ENCODE data around the gene C10orf62. TPM values are rescaled to one million over a fixed set of nuclear protein-coding genes. Genes with fewer than 3 reads are reported as not detected.

The C10orf62 gene
- total and polyA plus RNA-seq, 7 experiments from 2014 or later: not detected

DNA sequence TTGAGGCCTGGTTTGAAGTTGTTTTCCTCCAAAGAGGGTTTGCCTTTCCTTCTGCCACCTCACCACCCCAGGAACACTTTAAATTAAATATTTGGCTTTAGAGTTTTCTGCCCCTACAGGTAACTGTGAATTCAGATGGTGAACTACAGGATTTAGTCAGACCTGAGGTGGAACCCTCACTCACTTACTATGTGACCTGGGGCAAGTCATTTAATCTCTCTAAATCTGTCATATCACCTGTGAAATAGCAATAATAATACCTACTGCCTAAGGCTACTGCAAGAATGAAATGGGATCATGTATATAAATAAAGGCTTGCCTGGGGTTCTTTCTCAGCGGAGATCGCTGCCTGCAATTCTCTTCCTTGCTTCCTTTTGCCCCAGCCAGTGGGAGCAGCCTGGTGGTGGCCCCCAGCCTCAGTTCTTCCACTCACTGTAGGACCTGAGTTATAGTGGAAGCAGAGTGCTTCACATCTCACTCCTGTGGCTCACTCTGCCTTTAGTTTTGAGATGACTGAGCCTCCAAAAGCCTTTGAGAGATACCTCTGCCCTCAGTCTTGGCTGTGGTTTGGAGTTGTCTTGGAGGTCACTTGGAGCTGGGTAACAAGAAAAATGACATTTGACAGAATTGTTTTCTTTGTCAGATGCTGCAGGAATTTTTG is 23.1 kb upstream of the C10orf62 start:
- no peak overlapping the region for H3K4me3 ChIP-seq (ENCODE audit: low read length)
- no peaks in the 10 kb centered on the region for H3K9me3 Mint-ChIP-seq
- ATAC-seq: no peak
- intact Hi-C loops (cut with micrococcal nuclease): no loop called here
- ChIA-PET POLR2A (no interaction called here), CTCF (no interaction called here)
- H3K4me1 ChIP-seq (ENCODE audit: control insufficient read depth in 2 of 2, insufficient read depth in 2 of 2, low read length in 2 of 2): no peaks in the 10 kb centered on the region
- no peaks in the 10 kb centered on the region for H3K4me1 Mint-ChIP-seq
- no peaks in the 10 kb centered on the region for H3K27me3 ChIP-seq (ENCODE audit: control insufficient read depth in 2 of 2, insufficient read depth in 2 of 2, low read length in 2 of 2)
- peaks cover 0 to 5% (median 0%) of the 10 kb centered on the region in 5 donors for H3K36me3 Mint-ChIP-seq
- no peak overlapping the region for H3K27ac ChIP-seq (ENCODE audit: low read depth, low read length)
- H3K27ac Mint-ChIP-seq: no peak overlapping the region
- DNase-seq: no peak
- no peak overlapping the region for H3K4me3 Mint-ChIP-seq
- H3K9me3 ChIP-seq (ENCODE audit: control insufficient read depth in 2 of 3, low read length in 3 of 3): no peaks in the 10 kb centered on the region
- H3K27me3 Mint-ChIP-seq: no peaks in the 10 kb centered on the region
- H3K36me3 ChIP-seq (ENCODE audit: control insufficient read depth in 2 of 3, insufficient read depth in 3 of 3, low read length in 3 of 3): peaks cover 0 to 4% (median 0%) of the 10 kb centered on the region in 3 experiments

GRCh38 chr10:97567891-97568290 is 21.6 kb upstream of the C10orf62 start:
- ATAC-seq: no peak
- H3K9me3 Mint-ChIP-seq: no peaks in the 10 kb centered on the region
- H3K9me3 ChIP-seq (ENCODE audit: control insufficient read depth in 2 of 3, low read length in 3 of 3): no peaks in the 10 kb centered on the region
- ChIA-PET CTCF (interaction anchor here (0.7 kb wide), 1 partner anchor 17 kb away, joined by 4 read pairs; no protein-coding TSS in a partner anchor), POLR2A (no interaction called here)
- no peak overlapping the region for H3K4me3 Mint-ChIP-seq
- H3K36me3 ChIP-seq (ENCODE audit: control insufficient read depth in 2 of 3, insufficient read depth in 3 of 3, low read length in 3 of 3): peaks cover 0 to 4% (median 0%) of the 10 kb centered on the region in 3 experiments
- no peak overlapping the region for H3K27ac Mint-ChIP-seq
- DNase-seq: no peak
- no peaks in the 10 kb centered on the region for H3K4me1 Mint-ChIP-seq
- H3K4me3 ChIP-seq (ENCODE audit: low read length): no peak overlapping the region
- intact Hi-C loops (cut with micrococcal nuclease): no loop called here
- no peaks in the 10 kb centered on the region for H3K27me3 Mint-ChIP-seq
- H3K4me1 ChIP-seq (ENCODE audit: control insufficient read depth in 2 of 2, insufficient read depth in 2 of 2, low read length in 2 of 2): no peaks in the 10 kb centered on the region
- peaks cover 0 to 5% (median 0%) of the 10 kb centered on the region in 5 donors for H3K36me3 Mint-ChIP-seq
- H3K27me3 ChIP-seq (ENCODE audit: control insufficient read depth in 2 of 2, insufficient read depth in 2 of 2, low read length in 2 of 2): no peaks in the 10 kb centered on the region
- H3K27ac ChIP-seq (ENCODE audit: low read depth, low read length): no peak overlapping the region

GRCh38 chr10:97570146-97570788 is 19.3 kb upstream of the C10orf62 start:
- Histone ChIP-seq H3K9me3 (ENCODE audit: control insufficient read depth in 2 of 3, low read length in 3 of 3) (no peaks in the 10 kb centered on the region), H3K36me3 (ENCODE audit: control insufficient read depth in 2 of 3, insufficient read depth in 3 of 3, low read length in 3 of 3) (peaks cover 0 to 4% (median 0%) of the 10 kb centered on the region in 3 experiments), H3K4me3 (ENCODE audit: low read length) (no peak overlapping the region), H3K27ac (ENCODE audit: low read depth, low read length) (no peak overlapping the region), H3K27me3 (ENCODE audit: control insufficient read depth in 2 of 2, insufficient read depth in 2 of 2, low read length in 2 of 2) (no peaks in the 10 kb centered on the region), H3K4me1 (ENCODE audit: control insufficient read depth in 2 of 2, insufficient read depth in 2 of 2, low read length in 2 of 2) (no peaks in the 10 kb centered on the region)
- CTCF ChIA-PET: interaction anchor here (0.7 kb wide), 1 partner anchor 40 kb away, joined by 3 read pairs; no protein-coding TSS in a partner anchor
- H3K27me3 Mint-ChIP-seq: no peaks in the 10 kb centered on the region
- no peak overlapping the region for H3K27ac Mint-ChIP-seq
- POLR2A ChIA-PET: no interaction called here
- intact Hi-C loops (cut with micrococcal nuclease): loop anchor here in 1 of 2 donors (5.0 kb wide), 1 partner anchor 42 kb away; no protein-coding TSS in a partner anchor
- ATAC-seq: no peak
- H3K36me3 Mint-ChIP-seq: peaks cover 0 to 5% (median 0%) of the 10 kb centered on the region in 5 donors
- H3K9me3 Mint-ChIP-seq: no peaks in the 10 kb centered on the region
- H3K4me3 Mint-ChIP-seq: no peak overlapping the region
- DNase-seq: no peak
- peaks cover 0 to 3% (median 0%) of the 10 kb centered on the region in 7 donors for H3K4me1 Mint-ChIP-seq

GRCh38 chr10:97570789-97571471 is 18.6 kb upstream of the C10orf62 start:
- Mint-ChIP-seq H3K27ac (no peak overlapping the region), H3K4me1 (peaks cover 0 to 3% (median 0%) of the 10 kb centered on the region in 7 donors), H3K36me3 (peaks cover 0 to 5% (median 0%) of the 10 kb centered on the region in 5 donors), H3K9me3 (no peaks in the 10 kb centered on the region), H3K4me3 (no peak overlapping the region), H3K27me3 (no peaks in the 10 kb centered on the region)
- peak; percentile 8 for ATAC-seq
- Histone ChIP-seq H3K4me3 (ENCODE audit: low read length) (no peak overlapping the region), H3K4me1 (ENCODE audit: control insufficient read depth in 2 of 2, insufficient read depth in 2 of 2, low read length in 2 of 2) (no peaks in the 10 kb centered on the region), H3K36me3 (ENCODE audit: control insufficient read depth in 2 of 3, insufficient read depth in 3 of 3, low read length in 3 of 3) (peaks cover 0 to 4% (median 0%) of the 10 kb centered on the region in 3 experiments), H3K27ac (ENCODE audit: low read depth, low read length) (no peak overlapping the region), H3K9me3 (ENCODE audit: control insufficient read depth in 2 of 3, low read length in 3 of 3) (no peaks in the 10 kb centered on the region), H3K27me3 (ENCODE audit: control insufficient read depth in 2 of 2, insufficient read depth in 2 of 2, low read length in 2 of 2) (no peaks in the 10 kb centered on the region)
- DNase-seq: no peak
- ChIA-PET CTCF (interaction anchor here (1.0 kb wide), 2 partner anchors 19 to 21 kb away, joined by 3 read pairs; no protein-coding TSS in a partner anchor), POLR2A (no interaction called here)
- intact Hi-C loops (cut with micrococcal nuclease): loop anchor here in 1 of 2 donors (5.0 kb wide), 1 partner anchor 41 kb away; no protein-coding TSS in a partner anchor

DNA sequence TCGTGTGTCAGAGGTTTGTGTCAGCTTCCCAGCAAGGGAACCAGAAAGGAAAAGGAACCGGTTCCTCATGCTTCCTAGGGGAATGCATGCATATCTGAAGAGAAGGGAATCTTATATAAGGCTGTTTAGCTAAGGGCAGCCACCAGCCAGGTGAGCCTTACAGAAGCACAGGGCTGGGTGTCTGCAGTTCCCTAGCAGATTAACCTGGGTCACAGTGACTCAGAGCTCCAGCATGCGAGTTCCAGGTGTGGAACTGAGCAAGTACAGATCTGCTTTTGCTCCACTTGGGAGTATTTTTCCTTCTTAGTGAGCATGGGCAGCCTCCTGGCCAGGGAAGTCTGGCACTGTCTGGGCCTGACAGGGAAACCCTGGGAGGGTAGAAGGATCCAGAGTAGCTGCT is 17.9 kb upstream of the C10orf62 start:
- POLR2A ChIA-PET: no interaction called here
- DNase-seq: no peak
- Histone ChIP-seq H3K36me3 (ENCODE audit: control insufficient read depth in 2 of 3, insufficient read depth in 3 of 3, low read length in 3 of 3) (peaks cover 0 to 4% (median 0%) of the 10 kb centered on the region in 3 experiments), H3K9me3 (ENCODE audit: control insufficient read depth in 2 of 3, low read length in 3 of 3) (no peaks in the 10 kb centered on the region), H3K4me3 (ENCODE audit: low read length) (no peak overlapping the region), H3K27me3 (ENCODE audit: control insufficient read depth in 2 of 2, insufficient read depth in 2 of 2, low read length in 2 of 2) (no peaks in the 10 kb centered on the region), H3K27ac (ENCODE audit: low read depth, low read length) (no peak overlapping the region), H3K4me1 (ENCODE audit: control insufficient read depth in 2 of 2, insufficient read depth in 2 of 2, low read length in 2 of 2) (no peaks in the 10 kb centered on the region)
- Mint-ChIP-seq H3K4me3 (no peak overlapping the region), H3K4me1 (peaks cover 0 to 3% (median 0%) of the 10 kb centered on the region in 7 donors), H3K36me3 (peaks cover 0 to 5% (median 0%) of the 10 kb centered on the region in 5 donors), H3K9me3 (no peaks in the 10 kb centered on the region), H3K27ac (no peak overlapping the region), H3K27me3 (no peaks in the 10 kb centered on the region)
- intact Hi-C loops (cut with micrococcal nuclease): loop anchor here (1.0 to 5.0 kb wide), 3 partner anchors 41 to 160 kb away; no protein-coding TSS in a partner anchor
- CTCF ChIA-PET: interaction anchor here (0.6 to 1.8 kb wide), 5 partner anchors 12 to 58 kb away, joined by 3 to 5 read pairs (median 3); partner anchors contain the start of gene HOGA1
- ATAC-seq: no peak

DNA sequence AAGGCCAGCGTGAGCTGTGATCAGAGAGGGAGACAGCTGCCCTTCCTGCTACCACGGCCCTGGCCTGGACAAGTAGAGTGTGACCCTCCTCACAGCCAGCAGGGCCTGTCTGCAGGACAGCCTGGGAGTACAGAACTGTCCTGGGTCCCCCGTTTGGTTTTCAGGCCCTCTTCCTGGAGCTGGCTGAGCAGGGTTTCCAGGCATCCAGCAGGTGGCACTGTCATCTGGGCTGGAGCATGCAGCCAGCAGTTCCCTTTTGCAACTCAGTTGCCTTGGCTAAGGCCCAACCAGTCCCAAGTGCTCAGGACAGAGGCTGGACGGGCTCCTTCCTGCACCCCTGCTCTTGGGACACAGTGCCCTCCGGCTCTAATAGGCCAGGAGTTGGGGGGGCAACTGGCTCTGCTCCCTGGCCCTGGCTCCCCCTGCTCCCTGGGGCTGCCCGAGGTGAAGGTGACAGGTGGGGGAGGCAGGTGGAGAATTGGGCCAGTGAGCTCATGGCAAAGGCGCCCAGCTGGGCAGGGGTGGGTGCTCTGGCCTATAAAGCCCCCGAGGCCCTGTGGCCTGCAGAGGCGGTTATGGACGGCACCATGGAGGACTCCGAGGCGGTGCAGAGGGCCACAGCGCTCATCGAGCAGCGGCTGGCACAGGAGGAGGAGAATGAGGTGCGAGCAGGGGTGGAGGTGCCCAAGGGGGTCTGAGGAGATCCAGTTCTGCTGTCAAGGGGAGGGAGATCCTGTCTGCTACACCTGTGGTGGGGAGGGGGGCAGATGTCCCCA is 17.1 kb upstream of the C10orf62 start, which contains the start of gene ANKRD2:
Gene ANKRD2 (plus strand): TSS at position 566 of the 776 bp plus-strand sequence. CDS start 10 bp downstream, at position 576.
- Mint-ChIP-seq H3K27ac (no peak within 1 kb of the TSS), H3K9me3 (no peaks in the 10 kb centered on the region), H3K4me3 (no peak within 1 kb of the TSS), H3K36me3 (peaks cover 0 to 5% (median 0%) of the 10 kb centered on the region in 5 donors), H3K27me3 (peaks cover 0 to 1% (median 0%) of the 10 kb centered on the region in 5 donors), H3K4me1 (peaks cover 0 to 3% (median 0%) of the 10 kb centered on the region in 7 donors)
- ATAC-seq (peak; percentile 82), DNase-seq (peak in 8 of 9 donors; percentile 2 to 47 (median 34))
- no peak within 1 kb of the TSS for H3K4me3 ChIP-seq (ENCODE audit: low read length)
- intact Hi-C loops (cut with micrococcal nuclease): loop anchor here (1.0 to 5.0 kb wide), 3 partner anchors 40 to 159 kb away; no protein-coding TSS in a partner anchor
- ChIA-PET CTCF (interaction anchor here (0.6 to 1.8 kb wide), 4 partner anchors 11 to 57 kb away, joined by 3 to 5 read pairs (median 4); partner anchors contain the start of gene HOGA1), POLR2A (no interaction called here)
- H3K9me3 ChIP-seq (ENCODE audit: control insufficient read depth in 2 of 3, low read length in 3 of 3): no peaks in the 10 kb centered on the region
- no peaks in the 10 kb centered on the region for H3K4me1 ChIP-seq (ENCODE audit: control insufficient read depth in 2 of 2, insufficient read depth in 2 of 2, low read length in 2 of 2)
- H3K27ac ChIP-seq (ENCODE audit: low read depth, low read length): no peak within 1 kb of the TSS
- no peaks in the 10 kb centered on the region for H3K27me3 ChIP-seq (ENCODE audit: control insufficient read depth in 2 of 2, insufficient read depth in 2 of 2, low read length in 2 of 2)
- peaks cover 0 to 4% (median 0%) of the 10 kb centered on the region in 3 experiments for H3K36me3 ChIP-seq (ENCODE audit: control insufficient read depth in 2 of 3, insufficient read depth in 3 of 3, low read length in 3 of 3)
